ENCODE data around the gene CD47. TPM values are rescaled to one million over a fixed set of nuclear protein-coding genes. Genes with fewer than 3 reads are reported as not detected.

The CD47 gene
- polyA plus RNA-seq, 3 donors = 52.3 to 203 (median 173) TPM

- no peaks in the 10 kb centered on the region for H3K27me3 Mint-ChIP-seq (ENCODE audit: low read depth in 3 of 3)
- peaks cover 14% of the 10 kb centered on the region for H3K4me1 Mint-ChIP-seq
- Histone ChIP-seq H3K9me3 (replicated peaks in 1 of 2; ENCODE audit: control insufficient read depth in 1 of 2, insufficient read depth in 1 of 2, low read length in 2 of 2) (no peaks in the 10 kb centered on the region), H3K27ac (ENCODE audit: low read depth in 1 of 2, low read length in 2 of 2) (no peak overlapping the region), H2AFZ (ENCODE audit: insufficient read depth, low read depth, low read length, poor library complexity, severe bottlenecking) (no peak overlapping the region), H3K9ac (ENCODE audit: insufficient read depth, low read length, poor library complexity, severe bottlenecking) (no peak overlapping the region), H3K36me3 (replicated peaks in 1 of 2; ENCODE audit: control insufficient read depth in 1 of 2, insufficient read depth in 2 of 2, low read length in 2 of 2) (no peaks in the 10 kb centered on the region), H3K79me2 (ENCODE audit: insufficient read depth, low read length) (no peaks in the 10 kb centered on the region), H3K27me3 (ENCODE audit: control insufficient read depth in 2 of 2, insufficient read depth in 2 of 2, low read length in 2 of 2) (no peaks in the 10 kb centered on the region), H3K4me2 (replicated peaks; ENCODE audit: extremely low read depth, low read length, poor library complexity, severe bottlenecking) (no peak overlapping the region), H3K4me1 (ENCODE audit: control insufficient read depth in 1 of 2, insufficient read depth in 2 of 2, low read length in 2 of 2) (peaks cover under 1 to 1% of the 10 kb centered on the region in 2 donors), H3K4me3 (replicated peaks in 1 of 3; ENCODE audit: low read depth in 2 of 3, low read length in 3 of 3) (no peak overlapping the region), H4K20me1 (ENCODE audit: insufficient read depth, low read length) (no peaks in the 10 kb centered on the region)
- H3K36me3 Mint-ChIP-seq = peaks cover 26 to 37% of the 10 kb centered on the region in 2 donors
- no peak for TF ChIP-seq CTCF (IDR thresholded peaks at IDR 0.05)
- peaks cover 0 to 8% (median 3%) of the 10 kb centered on the region in 7 donors for H3K9me3 Mint-ChIP-seq
- no CpG with 5 or more reads among the region's 1 CpG for WGBS (ENCODE audit: insufficient coverage)
- H3K27ac Mint-ChIP-seq = no peak overlapping the region
- H3K4me3 Mint-ChIP-seq = no peak overlapping the region
- no peak for DNase-seq
- intact Hi-C loops (cut with micrococcal nuclease) = no loop called here
Measured at GRCh38 chr3:108029466-108029865, 61.4 kb downstream of the CD47 start.

GRCh38 chr3:108028896-108029295, 61.9 kb downstream of the CD47 start:
- H3K36me3 ChIP-seq (replicated peaks in 1 of 2; ENCODE audit: control insufficient read depth in 1 of 2, insufficient read depth in 2 of 2, low read length in 2 of 2) = no peaks in the 10 kb centered on the region
- no peaks in the 10 kb centered on the region for H3K27me3 Mint-ChIP-seq (ENCODE audit: low read depth in 3 of 3)
- H3K9me3 Mint-ChIP-seq = peaks cover 0 to 8% (median 3%) of the 10 kb centered on the region in 7 donors
- H3K27me3 ChIP-seq (ENCODE audit: control insufficient read depth in 2 of 2, insufficient read depth in 2 of 2, low read length in 2 of 2) = no peaks in the 10 kb centered on the region
- no peak overlapping the region for H3K9ac ChIP-seq (ENCODE audit: insufficient read depth, low read length, poor library complexity, severe bottlenecking)
- H3K4me1 ChIP-seq (ENCODE audit: control insufficient read depth in 1 of 2, insufficient read depth in 2 of 2, low read length in 2 of 2) = peaks cover 0 to 3% of the 10 kb centered on the region in 2 donors
- H3K79me2 ChIP-seq (ENCODE audit: insufficient read depth, low read length) = no peaks in the 10 kb centered on the region
- WGBS (ENCODE audit: insufficient coverage) = no CpG with 5 or more reads among the region's 2 CpGs
- no peak overlapping the region for H2AFZ ChIP-seq (ENCODE audit: insufficient read depth, low read depth, low read length, poor library complexity, severe bottlenecking)
- no peak overlapping the region for H3K4me3 Mint-ChIP-seq
- no peak for TF ChIP-seq CTCF (IDR thresholded peaks at IDR 0.05)
- H3K4me1 Mint-ChIP-seq = peaks cover 13% of the 10 kb centered on the region
- H3K4me3 ChIP-seq (replicated peaks in 1 of 3; ENCODE audit: low read depth in 2 of 3, low read length in 3 of 3) = no peak overlapping the region
- no peaks in the 10 kb centered on the region for H3K9me3 ChIP-seq (replicated peaks in 1 of 2; ENCODE audit: control insufficient read depth in 1 of 2, insufficient read depth in 1 of 2, low read length in 2 of 2)
- peaks cover 25 to 31% of the 10 kb centered on the region in 2 donors for H3K36me3 Mint-ChIP-seq
- no peak overlapping the region for H3K4me2 ChIP-seq (replicated peaks; ENCODE audit: extremely low read depth, low read length, poor library complexity, severe bottlenecking)
- DNase-seq = no peak
- intact Hi-C loops (cut with micrococcal nuclease) = no loop called here
- no peak overlapping the region for H3K27ac Mint-ChIP-seq
- H4K20me1 ChIP-seq (ENCODE audit: insufficient read depth, low read length) = no peaks in the 10 kb centered on the region
- H3K27ac ChIP-seq (ENCODE audit: low read depth in 1 of 2, low read length in 2 of 2) = no peak overlapping the region
